Left colon (tissue), 2 donors: ENCODE results near the gene DMRT3. TPM values are rescaled to one million over a fixed set of nuclear protein-coding genes. Genes with fewer than 3 reads are reported as not detected.

Source experiments
- ATAC-seq: fragments of 200-7000 bp; cut with Tn5 transposase; one replicate; pipeline ENCODE4 v1.9.1; 2020; ENCODE audit warnings: mild to moderate bottlenecking, moderate library complexity
- DNase-seq, 2 donors: peaks; one replicate each; pipeline ENCODE4 v3.0.0-alpha.2; 2020
- intact Hi-C, 2 donors: fragments of 100-400 bp; cut with DNase I in 1 of 2; cut with micrococcal nuclease in 1 of 2; formaldehyde crosslinking; loops; one replicate each; pipeline versions ENCODE4 v1.11.2 to v1.14.0; 2022; cut with DNase I, micrococcal nuclease
- total RNA-seq, 2 donors: library from RNA; stranded (reverse); fragmentation: NEBNext Ultra II Directional; extraction: Animal tissue kit (Norgen Biotek cat#: 25700); gene quantifications; one replicate each; pipeline ENCODE4 v1.2.1, GENCODE V29; 2021
- donor health status: DM: no; HTN: no; CAD: no.
- donor health status: DM: yes; HTN: yes; CAD: no.

DMRT3 gene
- total RNA-seq, 2 donors from 2014 or later = not detected

DNA sequence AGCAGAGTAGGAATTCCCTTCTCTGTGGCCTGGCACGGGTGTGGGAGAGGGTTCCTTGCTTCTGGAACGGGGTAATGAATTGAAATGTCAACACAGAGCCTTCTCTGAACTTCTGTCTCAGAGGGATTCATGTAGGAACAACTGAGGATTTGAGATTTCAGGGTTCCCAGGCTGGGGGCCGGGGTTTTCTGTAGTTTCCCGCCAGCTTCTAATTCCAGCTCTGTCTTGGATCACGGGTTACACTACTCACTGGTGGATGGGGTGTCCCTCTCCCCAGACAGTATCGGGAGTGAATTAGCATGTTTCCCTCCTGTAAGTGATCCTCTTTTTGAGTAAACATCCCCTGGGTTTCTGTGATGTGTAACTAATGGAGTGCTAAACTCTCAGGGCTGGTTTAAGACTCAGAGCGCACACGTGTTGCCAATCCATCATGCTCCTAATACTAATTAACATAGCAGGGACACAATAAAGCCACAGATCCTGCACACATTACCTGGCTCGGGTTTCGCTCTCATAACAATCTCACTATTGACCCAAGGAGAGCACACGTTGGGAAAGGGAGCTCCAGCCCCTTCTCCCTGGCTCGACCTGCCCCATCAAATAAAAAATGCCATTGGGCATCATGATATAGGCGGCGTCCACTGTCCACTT, 55.6 kb downstream of the DMRT3 start:
- intact Hi-C loops = no loop called here
- ATAC-seq = no peak
- no peak for DNase-seq

DNA sequence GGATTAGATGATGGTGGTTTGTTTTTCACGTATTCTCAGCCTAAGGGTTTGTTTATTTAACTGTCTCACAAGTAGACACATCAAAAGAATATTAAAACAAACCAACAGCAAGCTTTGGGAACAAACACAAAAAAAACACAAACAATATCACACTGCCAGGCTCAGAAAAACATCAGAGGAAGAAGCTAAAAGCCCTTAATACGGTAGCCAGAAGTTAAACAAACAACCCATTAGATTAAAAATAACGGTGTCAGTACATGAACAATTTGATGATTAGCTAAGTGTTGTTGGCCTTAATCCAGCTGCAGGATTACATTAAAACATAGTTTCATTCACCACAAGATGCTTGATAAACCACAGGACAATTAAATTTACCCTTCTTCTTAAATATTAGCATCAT, 57.8 kb downstream of the DMRT3 start:
- intact Hi-C loops = no loop called here
- DNase-seq (no peak), ATAC-seq (no peak)

DNA sequence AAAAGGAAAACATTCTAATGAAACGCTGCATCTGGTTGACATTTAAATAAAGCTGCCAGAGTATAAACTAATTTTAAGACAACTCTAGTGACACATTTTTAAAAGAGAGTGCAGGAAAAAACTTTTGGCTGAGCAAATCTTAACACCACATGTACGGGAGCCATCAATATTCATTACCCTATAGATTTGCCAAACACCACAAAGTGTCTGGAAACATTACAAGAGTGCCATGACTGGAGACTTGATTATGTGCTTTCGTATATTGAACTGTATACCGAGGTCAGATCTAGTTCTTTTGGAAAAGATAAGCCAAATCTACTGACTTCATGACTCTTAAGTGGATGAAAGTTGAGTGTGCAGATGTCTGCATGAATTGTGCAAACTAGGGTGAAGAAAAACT, 63.1 kb downstream of the DMRT3 start:
- no peak for DNase-seq
- intact Hi-C loops = no loop called here
- ATAC-seq = no peak

Other genes with a start within 250 kb of the DMRT3 start
- not detected for gene DMRT1, start 135.0 kb upstream of the DMRT3 start, total RNA-seq
- gene DMRT2, start 73.7 kb downstream of the DMRT3 start, total RNA-seq = 1 to 10 TPM; 3.6 to 8.1 TPM